Measurements from ENCODE around the gene PCBP1.
A peak's percentile ranks its signal among the peaks of the same experiment; 100 is the strongest.
"Not testable (repeated sequence)": the region's sequence is repeated elsewhere in the genome, so short reads cannot be mapped to it uniquely, and the experiment has no call there.

The PCBP1 gene

DNA sequence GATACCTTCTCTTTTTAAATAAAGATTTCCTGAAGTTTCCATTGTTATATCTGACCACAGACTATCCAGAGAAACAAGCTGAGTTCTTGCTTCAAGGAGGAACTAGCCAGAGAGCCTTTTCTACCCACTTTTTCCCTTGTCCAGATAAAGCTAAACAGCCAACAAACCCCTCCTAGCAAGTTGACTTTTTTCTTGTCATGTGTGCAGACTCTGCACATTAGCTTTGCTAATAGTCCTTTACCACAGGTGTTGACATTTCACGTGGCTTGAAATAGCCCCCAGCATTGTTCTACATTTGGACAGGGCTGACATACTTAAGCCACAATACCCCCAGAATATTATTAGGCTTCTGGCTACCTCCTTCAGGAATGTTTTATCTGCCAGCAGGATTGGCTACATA, 40.7 kb downstream of the PCBP1 start:
- DNase-seq = no peak

DNA sequence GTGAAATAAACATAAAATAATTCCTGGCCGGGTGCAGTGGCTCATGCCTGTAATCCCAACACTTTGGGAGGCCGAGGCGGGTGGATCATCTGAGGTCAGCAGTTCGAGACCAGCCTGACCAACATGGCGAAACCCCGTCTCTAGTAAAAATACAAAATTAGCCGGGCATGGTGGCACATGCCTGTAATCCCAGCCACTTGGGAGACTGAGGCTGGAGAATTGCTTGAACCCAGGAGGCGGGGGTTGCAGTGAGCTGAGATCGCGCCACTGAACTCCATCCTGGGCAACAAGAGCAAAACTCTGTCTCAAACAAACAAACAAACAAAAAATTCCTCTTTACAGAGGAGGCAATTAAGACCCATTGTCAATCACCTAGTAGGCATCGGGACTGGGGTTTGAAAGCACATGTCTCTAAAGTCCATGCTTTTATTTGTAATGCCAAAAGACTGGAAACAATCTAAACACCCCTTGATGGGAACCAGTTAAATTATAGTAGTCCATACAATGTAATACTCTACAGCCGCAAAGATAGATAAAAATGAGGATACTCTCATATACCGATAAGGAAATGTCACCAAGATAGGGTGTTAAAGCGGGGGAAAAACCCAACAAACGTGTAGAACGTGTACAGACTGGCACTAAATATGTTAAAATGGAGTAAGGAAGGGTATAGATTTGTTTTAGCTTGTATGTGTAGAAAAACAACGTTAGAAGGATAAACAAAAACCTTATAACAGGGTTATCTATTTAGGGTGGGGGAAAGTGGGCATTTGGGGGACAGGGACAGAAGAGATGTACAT, 44.3 kb downstream of the PCBP1 start:
- peak; percentile 48 for DNase-seq

DNA sequence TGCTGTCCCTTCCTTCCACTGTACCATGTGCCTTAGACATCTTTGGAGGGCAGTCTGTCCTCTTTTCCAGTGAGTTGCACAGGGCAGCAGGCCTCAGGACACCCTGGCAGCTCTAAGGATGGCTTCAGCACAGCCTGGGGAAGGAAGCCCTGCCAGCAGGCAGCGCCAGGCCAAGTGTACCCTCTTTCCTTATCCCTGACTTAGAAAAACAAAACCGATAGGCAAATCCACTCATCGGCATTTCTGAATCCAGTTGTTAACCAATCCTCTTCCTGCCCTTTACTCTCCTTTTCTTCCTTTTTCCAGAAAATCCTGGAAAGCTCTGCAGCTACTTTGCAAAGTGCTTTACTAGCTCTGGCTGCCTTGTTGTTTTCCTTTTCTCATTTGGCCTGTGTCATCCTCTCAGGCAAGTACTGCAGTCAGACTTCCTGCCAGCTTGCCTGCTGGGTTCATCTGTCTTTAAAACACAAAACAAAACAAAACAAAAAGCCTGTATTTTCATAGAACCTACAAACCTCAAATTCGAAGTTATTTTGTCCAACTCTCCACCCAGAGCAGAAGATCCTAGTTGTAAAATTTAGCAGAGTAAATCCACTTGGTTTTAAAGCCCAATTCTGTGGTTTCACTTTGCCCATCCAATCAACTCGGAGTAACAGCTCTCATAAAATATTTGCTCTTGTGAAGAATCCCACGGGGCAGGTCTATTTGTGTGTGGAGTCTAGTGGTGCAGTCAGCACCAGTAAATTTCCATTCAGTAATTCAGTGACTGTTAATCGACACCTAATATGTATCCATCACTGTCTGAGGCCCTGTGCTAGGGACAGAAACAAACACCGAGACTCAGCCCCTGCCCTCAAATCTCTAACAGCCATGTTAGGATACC, 45.2 kb downstream of the PCBP1 start:
- peak; percentile 83 for DNase-seq

DNA sequence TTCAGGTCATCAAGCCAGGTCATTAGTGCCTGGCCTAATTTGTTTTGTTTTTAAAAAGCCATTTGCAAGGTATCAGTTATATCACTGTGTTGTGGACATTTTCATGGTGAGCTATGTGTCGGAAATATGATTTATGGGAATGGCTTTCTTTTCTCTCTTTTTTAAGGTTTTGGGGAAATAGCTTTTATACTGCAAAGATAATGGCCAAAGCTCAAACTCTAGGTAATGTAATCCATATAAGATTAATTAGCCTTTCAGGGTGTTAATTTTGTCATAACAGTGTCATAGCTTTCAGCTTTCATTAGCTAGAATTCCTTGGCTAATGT, 45.8 kb downstream of the PCBP1 start:
- DNase-seq = no peak

DNA sequence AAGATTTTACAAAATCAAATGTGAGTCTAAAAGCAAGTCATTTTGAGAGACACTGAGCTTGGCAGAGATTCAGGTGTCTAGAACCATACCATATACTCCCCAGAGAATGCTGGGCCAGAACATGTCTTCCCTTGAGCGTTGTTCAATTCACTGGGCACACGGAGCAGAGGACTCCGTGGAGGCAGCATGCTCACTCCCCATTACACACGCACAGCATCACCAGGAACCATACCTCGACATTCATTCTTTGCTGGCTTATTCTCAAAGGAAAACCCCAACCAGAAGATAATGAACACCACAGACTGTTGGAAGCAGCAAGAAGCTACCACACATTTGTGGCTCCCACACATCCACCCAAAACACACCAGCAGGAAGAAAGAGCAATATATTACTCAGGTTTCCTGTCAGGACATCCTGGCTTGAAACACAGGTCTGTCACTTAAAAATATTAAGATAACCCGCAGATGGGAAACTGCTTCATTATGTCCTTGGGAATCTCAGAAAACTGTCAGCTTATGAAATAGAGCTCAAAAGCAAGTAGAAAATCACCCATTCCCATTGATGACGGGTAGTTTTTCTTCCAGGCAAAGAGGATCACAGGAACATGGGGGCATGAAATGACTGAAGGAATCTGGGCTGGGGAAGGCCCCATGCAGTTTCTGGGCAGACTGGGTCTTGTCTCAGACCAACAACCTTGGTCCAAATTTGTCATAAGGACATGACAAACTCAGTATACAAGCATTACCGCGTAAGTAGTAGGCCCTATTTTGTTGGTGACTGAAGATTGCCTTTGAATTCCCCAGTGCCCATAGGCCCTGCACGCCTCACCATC, 46.4 kb downstream of the PCBP1 start:
- DNase-seq = peak; percentile 70

DNA sequence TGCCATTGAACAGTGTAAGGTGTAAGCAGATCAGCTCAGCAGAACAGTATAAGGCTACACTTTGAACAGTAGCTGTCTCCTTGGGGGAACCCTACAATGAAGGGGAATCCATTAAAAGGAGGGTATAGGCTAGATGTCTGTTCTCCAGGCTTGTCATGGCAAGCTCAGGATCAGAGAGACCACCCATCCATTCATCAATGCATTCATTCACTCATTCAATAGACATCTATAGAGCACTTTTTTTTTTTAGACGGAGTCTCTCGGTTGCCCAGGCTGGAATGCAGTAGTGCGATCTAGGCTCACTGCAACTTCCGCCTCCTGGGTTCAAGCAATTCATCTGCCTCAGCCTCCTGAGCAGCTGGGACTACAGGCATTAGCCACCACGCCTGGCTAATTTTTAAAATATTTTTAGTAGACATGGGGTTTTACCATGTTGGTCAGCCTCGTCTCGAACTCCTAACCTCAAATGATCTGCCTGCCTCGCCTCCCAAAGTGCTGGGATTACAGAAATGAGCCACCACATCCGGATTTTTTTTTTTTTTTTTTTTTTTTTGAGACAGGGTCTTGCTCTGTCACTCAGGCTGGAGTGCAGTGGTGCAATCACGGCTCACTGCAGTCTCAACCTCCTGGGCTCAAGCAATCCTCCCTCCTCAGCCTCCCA, 47.2 kb downstream of the PCBP1 start:
- DNase-seq = not testable (repeated sequence)
